ENCODE data around the gene CLEC18C.

GRCh38 chr16:70157477-70158260, 15.9 kb upstream of the CLEC18C start:
- TF ChIP-seq CTCF (conservative IDR thresholded peaks at IDR 0.05 in 1 of 2, IDR thresholded peaks at IDR 0.05 in 1 of 2; ENCODE audit: extremely low read depth in 1 of 2, insufficient read depth in 1 of 2, low read depth in 1 of 2, low read length in 2 of 2) (no peak), EZH2 (IDR thresholded peaks at IDR 0.05; ENCODE audit: borderline replicate concordance, low read length) (no peak)

All from mammary epithelial cell (primary cell).